ENCODE results near the gene CSMD2. TPM values are rescaled to one million over a fixed set of nuclear protein-coding genes. Genes with fewer than 3 reads are reported as not detected.

The CSMD2 gene
- total and polyA plus RNA-seq, 2 of the 4 experiments (the other 2 are of a cell fraction) = under 0.01 to 0.36 TPM

GRCh38 chr1:33768821-33769220, 396.2 kb downstream of the CSMD2 start:
- no CpG with 5 or more reads among the region's 2 CpGs for WGBS, 2 experiments (ENCODE audit: extremely low coverage in 2 of 2, insufficient read length in 1 of 2)
- Histone ChIP-seq H4K8ac (ENCODE audit: low read depth in 2 of 2, low read length in 2 of 2) (no peak overlapping the region), H2AK9ac (replicated peaks; ENCODE audit: low read depth, low read length, poor library complexity) (no peak overlapping the region), H3K9ac (ENCODE audit: low read depth, low read length) (no peak overlapping the region), H3K27me3 (ENCODE audit: control insufficient read depth, insufficient read depth, low read length) (no peaks in the 10 kb centered on the region), H2BK15ac (ENCODE audit: low read depth, low read length) (no peak overlapping the region), H3K9me3 (ENCODE audit: control insufficient read depth, insufficient read depth, low read length) (peaks cover 32% of the 10 kb centered on the region), H3K4ac (ENCODE audit: low read depth, low read length) (no peak overlapping the region), H4K20me1 (ENCODE audit: insufficient read depth, low read length) (no peaks in the 10 kb centered on the region), H4K91ac (ENCODE audit: insufficient read depth, low read depth, low read length) (no peak overlapping the region), H2BK5ac (ENCODE audit: low read depth, low read length, poor library complexity, severe bottlenecking) (no peak overlapping the region), H3K27ac (ENCODE audit: insufficient read depth, low read length) (no peak overlapping the region), H4K5ac (ENCODE audit: low read depth, low read length) (no peak overlapping the region), H3K23ac (ENCODE audit: low read depth, low read length) (no peak overlapping the region), H3K79me1 (ENCODE audit: low read depth in 1 of 2, low read length in 2 of 2) (no peaks in the 10 kb centered on the region), H3K56ac (ENCODE audit: extremely low read depth, insufficient read depth, low read length) (no peak overlapping the region), H3K4me1 (ENCODE audit: control insufficient read depth, insufficient read depth, low read length) (no peaks in the 10 kb centered on the region), H3K9me1 (ENCODE audit: insufficient read depth, low read length) (no peaks in the 10 kb centered on the region), H3K36me3 (ENCODE audit: control insufficient read depth, insufficient read depth, low read length) (no peaks in the 10 kb centered on the region), H2AK5ac (ENCODE audit: low read depth, low read length) (no peak overlapping the region), H3K4me3 (ENCODE audit: insufficient read depth, low read depth, low read length) (no peak overlapping the region), H2AFZ (replicated peaks; ENCODE audit: low read length, poor library complexity) (no peak overlapping the region), H3K14ac (replicated peaks; ENCODE audit: low read depth, low read length) (no peak overlapping the region), H3K18ac (ENCODE audit: low read depth, low read length) (no peak overlapping the region), H2BK20ac (ENCODE audit: low read depth, low read length) (no peak overlapping the region), H2BK120ac (ENCODE audit: low read depth, low read length) (no peak overlapping the region), H3K4me2 (ENCODE audit: low read depth, low read length) (no peak overlapping the region)
- POLR2A ChIA-PET (ENCODE audit: unreplicated experiment) = no interaction called here
- no peak for TF ChIP-seq SMC3 (IDR thresholded peaks at IDR 0.05; ENCODE audit: low read depth, low read length)
- in situ Hi-C loops (cut with MboI; ENCODE audit: low sequenced_read_pairs) = no loop called here
- dilution Hi-C loops (cut with HindIII; ENCODE audit: low sequenced_read_pairs, unreplicated experiment) = no loop called here
- no TSS peak for BruUV-seq (replicated peaks)
- CTCF ChIA-PET = no interaction called here
- intact Hi-C loops (cut with micrococcal nuclease) = no loop called here
- DNase-seq (no peak), ATAC-seq (ENCODE audit: low read depth) (no peak)
